KMS-11 (cell line): ENCODE measurements around the gene PCNX2.

ENCODE experiments used
- H2AFZ ChIP-seq: fragments of 200-600 bp; sonication (generic); 2 replicates; pipeline ENCODE4 v1.6.1; 2016; ENCODE audit warnings: antibody characterized with exemption, mixed run types, low read depth
- H3K27ac ChIP-seq: fragments of 200-600 bp; sonication (generic); 2 replicates; pipeline ENCODE4 v1.6.1; 2016; ENCODE audit warnings: mild to moderate bottlenecking, mixed run types
- H3K27me3 ChIP-seq: fragments of 200-600 bp; sonication (generic); 2 replicates; pipeline ENCODE4 v1.6.1; 2017; ENCODE audit warnings: mild to moderate bottlenecking, low read depth, mixed run types, moderate library complexity; ENCODE audit not compliant: insufficient read depth
- H3K36me3 ChIP-seq: fragments of 200-600 bp; sonication (generic); 2 replicates; pipeline ENCODE4 v1.6.1; 2017; ENCODE audit warnings: mild to moderate bottlenecking, mixed run types; ENCODE audit not compliant: insufficient read depth
- H3K4me1 ChIP-seq: fragments of 200-600 bp; sonication (generic); 2 replicates; pipeline ENCODE4 v1.6.1; 2016; ENCODE audit warnings: mild to moderate bottlenecking, low read depth, mixed run types; ENCODE audit not compliant: poor library complexity, severe bottlenecking
- H3K4me2 ChIP-seq: fragments of 200-600 bp; sonication (generic); 2 replicates; pipeline ENCODE4 v1.7.0; 2016; ENCODE audit warnings: mild to moderate bottlenecking, mixed run types
- H3K4me3 ChIP-seq: fragments of 200-600 bp; sonication (generic); IDR thresholded peaks from 2 replicates; pipeline ENCODE4 v1.6.1; 2017; ENCODE audit warnings: low read depth, low read length, mixed read lengths; ENCODE audit not compliant: insufficient read depth
- H3K79me2 ChIP-seq: fragments of 200-600 bp; sonication (generic); 2 replicates; pipeline ENCODE4 v1.6.1; 2016; ENCODE audit warnings: low read depth, mixed run types; ENCODE audit not compliant: insufficient read depth
- H3K9ac ChIP-seq: fragments of 200-600 bp; sonication (generic); 2 replicates; pipeline ENCODE4 v1.6.1; 2016; ENCODE audit warnings: mild to moderate bottlenecking, mixed run types
- H4K20me1 ChIP-seq: fragments of 200-600 bp; sonication (generic); 2 replicates; pipeline ENCODE4 v1.6.1; 2016; ENCODE audit warnings: mild to moderate bottlenecking, mixed run types; ENCODE audit not compliant: insufficient read depth
- TF ChIP-seq, protein P1 (sequence below): fragments of 200-600 bp; sonication (generic); conservative IDR thresholded peaks from 2 replicates; pipeline ENCODE4 v1.6.1; 2017; ENCODE audit warnings: low read depth, mild to moderate bottlenecking, antibody characterized with exemption, low read length, moderate library complexity, mixed read lengths

PCNX2 gene

DNA sequence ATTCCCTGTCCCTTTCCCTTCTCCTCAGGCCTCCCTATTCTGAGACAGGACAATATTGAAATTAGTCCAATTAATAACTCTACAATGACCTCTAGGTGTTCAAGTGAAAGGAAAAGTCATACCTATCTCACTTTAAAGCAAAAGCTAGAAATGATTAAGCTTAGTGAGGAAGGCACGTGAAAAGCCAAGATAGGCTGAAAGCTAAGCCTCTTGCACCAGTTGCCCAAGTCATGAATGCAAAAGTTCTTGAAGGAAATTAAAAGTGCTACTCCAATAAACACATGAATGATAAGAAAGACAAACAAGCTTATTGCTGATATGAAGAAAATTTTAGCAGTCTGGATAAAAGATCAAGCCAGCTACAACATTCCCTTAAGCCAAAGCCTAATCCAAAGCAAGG is 28.2 kb upstream of the PCNX2 start:
- Histone ChIP-seq H4K20me1 (no peaks in the 10 kb centered on the region), H3K4me2 (no peak overlapping the region), H3K27me3 (no peaks in the 10 kb centered on the region), H3K9ac (no peak overlapping the region), H3K79me2 (no peaks in the 10 kb centered on the region), H3K27ac (no peak overlapping the region), H3K4me3 (no peak overlapping the region), H3K4me1 (peaks cover 5% of the 10 kb centered on the region), H2AFZ (no peak overlapping the region), H3K36me3 (no peaks in the 10 kb centered on the region)
- TF ChIP-seq, protein P1, sequence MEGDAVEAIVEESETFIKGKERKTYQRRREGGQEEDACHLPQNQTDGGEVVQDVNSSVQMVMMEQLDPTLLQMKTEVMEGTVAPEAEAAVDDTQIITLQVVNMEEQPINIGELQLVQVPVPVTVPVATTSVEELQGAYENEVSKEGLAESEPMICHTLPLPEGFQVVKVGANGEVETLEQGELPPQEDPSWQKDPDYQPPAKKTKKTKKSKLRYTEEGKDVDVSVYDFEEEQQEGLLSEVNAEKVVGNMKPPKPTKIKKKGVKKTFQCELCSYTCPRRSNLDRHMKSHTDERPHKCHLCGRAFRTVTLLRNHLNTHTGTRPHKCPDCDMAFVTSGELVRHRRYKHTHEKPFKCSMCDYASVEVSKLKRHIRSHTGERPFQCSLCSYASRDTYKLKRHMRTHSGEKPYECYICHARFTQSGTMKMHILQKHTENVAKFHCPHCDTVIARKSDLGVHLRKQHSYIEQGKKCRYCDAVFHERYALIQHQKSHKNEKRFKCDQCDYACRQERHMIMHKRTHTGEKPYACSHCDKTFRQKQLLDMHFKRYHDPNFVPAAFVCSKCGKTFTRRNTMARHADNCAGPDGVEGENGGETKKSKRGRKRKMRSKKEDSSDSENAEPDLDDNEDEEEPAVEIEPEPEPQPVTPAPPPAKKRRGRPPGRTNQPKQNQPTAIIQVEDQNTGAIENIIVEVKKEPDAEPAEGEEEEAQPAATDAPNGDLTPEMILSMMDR, result no peak

DNA sequence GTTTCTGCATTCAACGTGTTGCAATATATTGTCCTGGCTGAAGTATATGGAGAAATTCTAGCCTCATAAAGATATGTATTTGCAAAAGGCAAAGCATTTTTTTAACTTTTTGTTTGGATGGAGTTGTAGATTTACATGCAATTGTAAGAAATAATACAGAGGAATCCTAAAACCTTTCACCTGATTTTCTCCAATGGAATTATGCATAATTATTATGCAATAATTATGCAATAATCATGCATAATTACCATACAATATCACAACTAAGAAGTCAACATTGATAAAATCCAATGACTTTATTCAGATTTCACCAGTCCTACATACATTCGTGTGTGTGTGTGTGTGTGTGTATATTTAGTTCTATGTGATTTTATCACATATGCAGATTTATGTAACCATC is 24.5 kb upstream of the PCNX2 start:
- Histone ChIP-seq H3K4me2 (no peak overlapping the region), H3K4me3 (no peak overlapping the region), H3K27me3 (no peaks in the 10 kb centered on the region)

DNA sequence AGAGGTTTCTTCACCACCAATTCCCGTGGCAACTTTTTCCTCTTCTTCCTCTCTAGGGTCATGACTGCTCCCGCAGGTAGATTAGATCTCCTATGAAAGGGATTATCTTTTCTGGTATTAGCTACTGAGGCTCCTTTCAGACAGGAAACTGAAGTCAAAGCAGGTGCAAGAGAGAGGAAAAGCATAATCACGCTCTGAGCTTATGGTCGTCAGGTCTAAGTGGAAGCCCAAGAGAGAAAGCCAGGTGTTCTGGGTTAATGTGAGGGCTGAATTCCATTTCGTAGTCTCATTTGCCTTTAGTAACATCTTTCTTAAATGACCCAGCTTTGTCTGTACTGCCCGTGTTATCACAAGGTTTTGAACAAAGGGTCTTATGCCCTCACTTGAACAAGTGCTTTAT is 23.7 kb upstream of the PCNX2 start:
- TF ChIP-seq, protein P1, result no peak
- H3K79me2 ChIP-seq, result no peaks in the 10 kb centered on the region
- no peaks in the 10 kb centered on the region for H3K36me3 ChIP-seq
- H2AFZ ChIP-seq, result no peak overlapping the region
- no peaks in the 10 kb centered on the region for H3K4me1 ChIP-seq
- H3K27me3 ChIP-seq, result no peaks in the 10 kb centered on the region
- H3K4me2 ChIP-seq, result no peak overlapping the region
- H4K20me1 ChIP-seq, result no peaks in the 10 kb centered on the region
- H3K27ac ChIP-seq, result no peak overlapping the region
- no peak overlapping the region for H3K9ac ChIP-seq
- H3K4me3 ChIP-seq, result no peak overlapping the region

More for the DNA sequence above, 24.5 kb upstream of the PCNX2 start:
- Histone ChIP-seq H3K27ac (no peak overlapping the region), H3K9ac (no peak overlapping the region), H2AFZ (no peak overlapping the region), H3K79me2 (no peaks in the 10 kb centered on the region), H3K4me1 (no peaks in the 10 kb centered on the region), H4K20me1 (no peaks in the 10 kb centered on the region), H3K36me3 (no peaks in the 10 kb centered on the region)
- TF ChIP-seq, protein P1, result no peak

DNA sequence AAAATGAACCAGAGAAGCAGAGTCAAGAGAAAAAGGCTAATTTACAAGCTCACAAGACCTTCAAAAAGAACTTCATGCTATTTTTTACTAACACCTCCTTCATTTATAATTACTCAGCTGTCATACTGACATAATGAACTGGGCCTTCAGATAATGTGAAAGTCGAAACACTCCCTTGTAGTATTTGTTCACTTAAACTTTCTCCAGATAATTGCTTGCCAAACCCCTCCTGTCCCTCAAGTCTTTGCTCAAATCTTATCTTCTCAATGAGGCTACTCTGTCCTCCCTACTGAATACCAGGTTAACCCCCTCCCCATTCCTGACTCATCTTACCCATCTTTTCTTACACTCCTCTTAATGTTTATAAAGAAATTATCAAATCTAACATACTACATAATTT is 20.9 kb upstream of the PCNX2 start:
- no peak overlapping the region for H3K9ac ChIP-seq
- H3K4me1 ChIP-seq, result no peaks in the 10 kb centered on the region
- no peaks in the 10 kb centered on the region for H4K20me1 ChIP-seq
- H3K36me3 ChIP-seq, result no peaks in the 10 kb centered on the region
- no peak overlapping the region for H2AFZ ChIP-seq
- TF ChIP-seq, protein P1, result no peak
- H3K4me2 ChIP-seq, result no peak overlapping the region
- H3K27me3 ChIP-seq, result no peaks in the 10 kb centered on the region
- H3K79me2 ChIP-seq, result no peaks in the 10 kb centered on the region
- H3K27ac ChIP-seq, result no peak overlapping the region
- no peak overlapping the region for H3K4me3 ChIP-seq
